Osteoblast (primary cell): ENCODE results near the gene SOX6. TPM values are rescaled to one million over a fixed set of nuclear protein-coding genes. Genes with fewer than 3 reads are reported as not detected.
A peak's percentile ranks its signal among the peaks of the same experiment; 100 is the strongest.

Experiments used
- DNase-seq: peaks from one replicate; pipeline ENCODE4 v3.0.0; 2011; ENCODE audit warnings: low spot score, mixed read lengths; ENCODE audit not compliant: insufficient read length; ENCODE audit errors: missing footprints
- H2AFZ ChIP-seq: 2 replicates; pipeline ENCODE4 v1.6.0; 2011; ENCODE audit warnings: mild to moderate bottlenecking, low read length
- H3K27ac ChIP-seq: 2 replicates; pipeline ENCODE4 v1.5.1; 2011; ENCODE audit warnings: mild to moderate bottlenecking, low read depth, low read length, moderate library complexity
- H3K27me3 ChIP-seq: 2 replicates; pipeline ENCODE4 v1.6.0; 2012; ENCODE audit warnings: mild to moderate bottlenecking, control low read depth, inconsistent platforms, low read length, moderate library complexity; ENCODE audit not compliant: insufficient read depth
- H3K36me3 ChIP-seq: 2 replicates; pipeline ENCODE4 v1.5.1; 2011; ENCODE audit warnings: mild to moderate bottlenecking, low read length, control low read depth, moderate library complexity; ENCODE audit not compliant: insufficient read depth
- H3K4me1 ChIP-seq: 2 replicates; pipeline ENCODE4 v1.5.1; 2011; ENCODE audit warnings: mild to moderate bottlenecking, low read length, control low read depth, moderate library complexity; ENCODE audit not compliant: insufficient read depth
- H3K4me2 ChIP-seq: 2 replicates; pipeline ENCODE4 v1.6.0; 2011; ENCODE audit warnings: mild to moderate bottlenecking, low read length; ENCODE audit not compliant: insufficient read depth
- H3K4me3 ChIP-seq: fragments of 200-600 bp; sonication (generic); 3 replicates; pipeline ENCODE4 v1.5.1; 2012; ENCODE audit warnings: mild to moderate bottlenecking, low read length, inconsistent platforms; ENCODE audit not compliant: insufficient read depth
- H3K79me2 ChIP-seq: 2 replicates; pipeline ENCODE4 v1.6.0; 2012; ENCODE audit warnings: mild to moderate bottlenecking, low read length, control low read depth, inconsistent platforms; ENCODE audit not compliant: insufficient read depth
- H3K9me3 ChIP-seq: 2 replicates; pipeline ENCODE4 v1.5.1; 2011; ENCODE audit warnings: low read depth, low read length, control low read depth
- H4K20me1 ChIP-seq: 2 replicates; pipeline ENCODE4 v1.6.0; 2012; ENCODE audit warnings: mild to moderate bottlenecking, low read length, control low read depth; ENCODE audit not compliant: insufficient read depth
- total RNA-seq: library from RNA; depleted of rRNA; stranded (reverse); fragments of >200 nt; gene quantifications from 2 replicates; pipeline ENCODE4 v1.2.3, GENCODE V29; 2012
- TF ChIP-seq, protein P1 (sequence below): IDR thresholded peaks from 2 replicates; pipeline ENCODE4 v1.5.1; 2011; ENCODE audit warnings: mild to moderate bottlenecking, low read depth, low read length, moderate library complexity; ENCODE audit errors: extremely low read depth

SOX6 gene
- total RNA-seq = 3.2 and 3.3 TPM in 2 replicates

- peaks cover 10% of the 10 kb centered on the region for H3K4me1 ChIP-seq
- no peaks in the 10 kb centered on the region for H4K20me1 ChIP-seq
- no peaks in the 10 kb centered on the region for H3K36me3 ChIP-seq
- H3K27ac ChIP-seq = no peak within 1 kb of the TSS
- no peaks in the 10 kb centered on the region for H3K79me2 ChIP-seq
- DNase-seq = peak; percentile 31
- H3K27me3 ChIP-seq = no peaks in the 10 kb centered on the region
- no peak within 1 kb of the TSS for H2AFZ ChIP-seq
- H3K9me3 ChIP-seq = no peaks in the 10 kb centered on the region
- TF ChIP-seq, protein P1, sequence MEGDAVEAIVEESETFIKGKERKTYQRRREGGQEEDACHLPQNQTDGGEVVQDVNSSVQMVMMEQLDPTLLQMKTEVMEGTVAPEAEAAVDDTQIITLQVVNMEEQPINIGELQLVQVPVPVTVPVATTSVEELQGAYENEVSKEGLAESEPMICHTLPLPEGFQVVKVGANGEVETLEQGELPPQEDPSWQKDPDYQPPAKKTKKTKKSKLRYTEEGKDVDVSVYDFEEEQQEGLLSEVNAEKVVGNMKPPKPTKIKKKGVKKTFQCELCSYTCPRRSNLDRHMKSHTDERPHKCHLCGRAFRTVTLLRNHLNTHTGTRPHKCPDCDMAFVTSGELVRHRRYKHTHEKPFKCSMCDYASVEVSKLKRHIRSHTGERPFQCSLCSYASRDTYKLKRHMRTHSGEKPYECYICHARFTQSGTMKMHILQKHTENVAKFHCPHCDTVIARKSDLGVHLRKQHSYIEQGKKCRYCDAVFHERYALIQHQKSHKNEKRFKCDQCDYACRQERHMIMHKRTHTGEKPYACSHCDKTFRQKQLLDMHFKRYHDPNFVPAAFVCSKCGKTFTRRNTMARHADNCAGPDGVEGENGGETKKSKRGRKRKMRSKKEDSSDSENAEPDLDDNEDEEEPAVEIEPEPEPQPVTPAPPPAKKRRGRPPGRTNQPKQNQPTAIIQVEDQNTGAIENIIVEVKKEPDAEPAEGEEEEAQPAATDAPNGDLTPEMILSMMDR = no peak
- no peak within 1 kb of the TSS for H3K4me3 ChIP-seq
- peak within 1 kb of the TSS; percentile 3 for H3K4me2 ChIP-seq
These were observed at the start of gene SOX6 for GRCh38 chr11:16356057-16356760. TSS of gene SOX6 (minus strand) at chr11:16356546. CDS start at chr11:16341248, 15,298 bp downstream.

- no peaks in the 10 kb centered on the region for H3K36me3 ChIP-seq
- H3K27ac ChIP-seq = no peak overlapping the region
- no peaks in the 10 kb centered on the region for H4K20me1 ChIP-seq
- no peaks in the 10 kb centered on the region for H3K9me3 ChIP-seq
- no peak overlapping the region for H3K4me3 ChIP-seq
- TF ChIP-seq, protein P1 = no peak
- H2AFZ ChIP-seq = no peak overlapping the region
- H3K4me1 ChIP-seq = no peaks in the 10 kb centered on the region
- no peaks in the 10 kb centered on the region for H3K79me2 ChIP-seq
- no peak for DNase-seq
- no peak overlapping the region for H3K4me2 ChIP-seq
- H3K27me3 ChIP-seq = no peaks in the 10 kb centered on the region
These were observed 48.5 kb upstream of the SOX6 start for GRCh38 chr11:16404781-16405285.

GRCh38 chr11:16403851-16404250, 47.5 kb upstream of the SOX6 start:
- Histone ChIP-seq H4K20me1 (no peaks in the 10 kb centered on the region), H3K79me2 (no peaks in the 10 kb centered on the region), H2AFZ (no peak overlapping the region), H3K4me1 (no peaks in the 10 kb centered on the region), H3K4me2 (no peak overlapping the region), H3K36me3 (no peaks in the 10 kb centered on the region), H3K9me3 (no peaks in the 10 kb centered on the region), H3K27me3 (no peaks in the 10 kb centered on the region), H3K4me3 (no peak overlapping the region), H3K27ac (no peak overlapping the region)
- TF ChIP-seq, protein P1 = no peak
- DNase-seq = no peak

DNA sequence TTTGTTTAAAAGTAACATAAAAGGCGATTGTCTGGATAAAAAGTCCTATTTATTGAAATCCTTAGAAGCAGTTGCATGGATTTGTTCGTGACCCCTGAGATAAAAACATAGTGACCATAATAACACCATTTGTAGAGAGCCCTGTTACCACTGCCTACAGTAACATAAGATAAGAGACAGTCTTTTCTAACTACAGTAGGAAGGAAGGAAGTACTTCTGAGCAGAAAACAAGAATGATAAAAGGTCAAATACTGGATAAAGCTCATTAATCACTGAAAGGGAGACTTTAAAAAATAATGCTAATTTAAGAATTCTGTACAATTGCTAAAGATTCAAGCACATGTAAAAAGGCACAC, 47.1 kb upstream of the SOX6 start:
- no peaks in the 10 kb centered on the region for H3K27me3 ChIP-seq
- no peaks in the 10 kb centered on the region for H3K4me1 ChIP-seq
- H4K20me1 ChIP-seq = no peaks in the 10 kb centered on the region
- no peaks in the 10 kb centered on the region for H3K36me3 ChIP-seq
- TF ChIP-seq, protein P1 = no peak
- H3K27ac ChIP-seq = no peak overlapping the region
- no peaks in the 10 kb centered on the region for H3K79me2 ChIP-seq
- DNase-seq = no peak
- no peak overlapping the region for H3K4me3 ChIP-seq
- H3K4me2 ChIP-seq = no peak overlapping the region
- H2AFZ ChIP-seq = no peak overlapping the region
- H3K9me3 ChIP-seq = no peaks in the 10 kb centered on the region
